ENCODE measurements around the gene SASH1.
"Not testable (repeated sequence)": the region's sequence is repeated elsewhere in the genome, so short reads cannot be mapped to it uniquely, and the experiment has no call there.

Gene SASH1

GRCh38 chr6:148374040-148374774 lies 31.6 kb downstream of the SASH1 start:
- no peak for DNase-seq

GRCh38 chr6:148375401-148375800 lies 32.8 kb downstream of the SASH1 start:
- no peak for DNase-seq

- no peak for DNase-seq
These were observed 36.8 kb downstream of the SASH1 start for GRCh38 chr6:148379481-148379880.

GRCh38 chr6:148379966-148380713 lies 37.5 kb downstream of the SASH1 start:
- no peak for DNase-seq

GRCh38 chr6:148382051-148382450 lies 39.4 kb downstream of the SASH1 start:
- DNase-seq: not testable (repeated sequence)

- no peak for DNase-seq
These were observed 40.2 kb downstream of the SASH1 start for GRCh38 chr6:148382861-148383260.

GRCh38 chr6:148383658-148384368 lies 41.2 kb downstream of the SASH1 start:
- no peak for DNase-seq

GRCh38 chr6:148385379-148385778 lies 42.7 kb downstream of the SASH1 start:
- DNase-seq: no peak

GRCh38 chr6:148388521-148388920 lies 45.9 kb downstream of the SASH1 start:
- no peak for DNase-seq

- DNase-seq: no peak
These were observed 46.4 kb downstream of the SASH1 start for GRCh38 chr6:148389086-148389485.

- DNase-seq: no peak
These were observed 47.3 kb downstream of the SASH1 start for GRCh38 chr6:148389917-148390316.

GRCh38 chr6:148392127-148392526 lies 49.5 kb downstream of the SASH1 start:
- not testable (repeated sequence) for DNase-seq

GRCh38 chr6:148392671-148393070 lies 50.0 kb downstream of the SASH1 start:
- no peak for DNase-seq

GRCh38 chr6:148395583-148396101 lies 53.0 kb downstream of the SASH1 start:
- DNase-seq: no peak

- no peak for DNase-seq
These were observed 53.8 kb downstream of the SASH1 start for GRCh38 chr6:148396411-148396810.

- no peak for DNase-seq
These were observed 54.3 kb downstream of the SASH1 start for GRCh38 chr6:148396926-148397325.

GRCh38 chr6:148398244-148398643 lies 55.6 kb downstream of the SASH1 start:
- DNase-seq: no peak

- DNase-seq: no peak
These were observed 56.0 kb downstream of the SASH1 start for GRCh38 chr6:148398678-148399077.

GRCh38 chr6:148401571-148401970 lies 58.9 kb downstream of the SASH1 start:
- no peak for DNase-seq

GRCh38 chr6:148404456-148405054 lies 61.9 kb downstream of the SASH1 start:
- no peak for DNase-seq

- DNase-seq: no peak
These were observed 63.3 kb downstream of the SASH1 start for GRCh38 chr6:148405894-148406293.

GRCh38 chr6:148406579-148407371 lies 64.1 kb downstream of the SASH1 start:
- DNase-seq: no peak
